Measurements from ENCODE around the gene EFR3B.

EFR3B gene

GRCh38 chr2:25198209-25198525 lies 156.3 kb downstream of the EFR3B start:
- Histone ChIP-seq H4K20me1 (ENCODE audit: low read depth, low read length) (no peaks in the 10 kb centered on the region), H3K9ac (ENCODE audit: low read length) (no peak overlapping the region), H3F3A (ENCODE audit: insufficient read depth) (no peaks in the 10 kb centered on the region), H3K79me2 (ENCODE audit: insufficient read depth, low read length) (no peaks in the 10 kb centered on the region), H3K27me3 (ENCODE audit: low read length) (no peaks in the 10 kb centered on the region), H3K9me2 (replicated peaks; ENCODE audit: insufficient read depth, low read length) (no peaks in the 10 kb centered on the region), H3K4me2 (ENCODE audit: low read depth, low read length, poor library complexity, severe bottlenecking) (no peak overlapping the region), H3K4me3 (ENCODE audit: insufficient read depth, low read length, poor library complexity, severe bottlenecking) (no peak overlapping the region), H3K27ac (ENCODE audit: low read depth, low read length) (no peak overlapping the region), H3K36me3 (ENCODE audit: low read length) (no peaks in the 10 kb centered on the region), H3K9me3 (ENCODE audit: insufficient read depth, low read length) (no peaks in the 10 kb centered on the region), H2AFZ (ENCODE audit: low read depth, low read length, severe bottlenecking) (no peak overlapping the region)
- TF ChIP-seq EZH2phosphoT487 (conservative IDR thresholded peaks at IDR 0.05; ENCODE audit: low read length) (no peak), CTCF (IDR thresholded peaks at IDR 0.05; ENCODE audit: insufficient read depth, low read length, poor library complexity, severe bottlenecking) (no peak)

GRCh38 chr2:25198576-25198975 lies 156.7 kb downstream of the EFR3B start:
- Histone ChIP-seq H3F3A (ENCODE audit: insufficient read depth) (no peaks in the 10 kb centered on the region), H3K9ac (ENCODE audit: low read length) (no peak overlapping the region), H3K79me2 (ENCODE audit: insufficient read depth, low read length) (no peaks in the 10 kb centered on the region), H3K4me3 (ENCODE audit: insufficient read depth, low read length, poor library complexity, severe bottlenecking) (no peak overlapping the region), H3K36me3 (ENCODE audit: low read length) (no peaks in the 10 kb centered on the region), H3K9me3 (ENCODE audit: insufficient read depth, low read length) (no peaks in the 10 kb centered on the region), H4K20me1 (ENCODE audit: low read depth, low read length) (no peaks in the 10 kb centered on the region), H2AFZ (ENCODE audit: low read depth, low read length, severe bottlenecking) (no peak overlapping the region), H3K27me3 (ENCODE audit: low read length) (no peaks in the 10 kb centered on the region), H3K27ac (ENCODE audit: low read depth, low read length) (no peak overlapping the region), H3K9me2 (replicated peaks; ENCODE audit: insufficient read depth, low read length) (no peaks in the 10 kb centered on the region), H3K4me2 (ENCODE audit: low read depth, low read length, poor library complexity, severe bottlenecking) (no peak overlapping the region)
- TF ChIP-seq EZH2phosphoT487 (conservative IDR thresholded peaks at IDR 0.05; ENCODE audit: low read length) (no peak), CTCF (IDR thresholded peaks at IDR 0.05; ENCODE audit: insufficient read depth, low read length, poor library complexity, severe bottlenecking) (no peak)

GRCh38 chr2:25201265-25201664 lies 159.4 kb downstream of the EFR3B start:
- Histone ChIP-seq H2AFZ (ENCODE audit: low read depth, low read length, severe bottlenecking) (no peak overlapping the region), H3K27me3 (ENCODE audit: low read length) (no peaks in the 10 kb centered on the region), H3K9me2 (replicated peaks; ENCODE audit: insufficient read depth, low read length) (no peaks in the 10 kb centered on the region), H3F3A (ENCODE audit: insufficient read depth) (no peaks in the 10 kb centered on the region), H4K20me1 (ENCODE audit: low read depth, low read length) (no peaks in the 10 kb centered on the region), H3K27ac (ENCODE audit: low read depth, low read length) (no peak overlapping the region), H3K4me3 (ENCODE audit: insufficient read depth, low read length, poor library complexity, severe bottlenecking) (no peak overlapping the region), H3K9ac (ENCODE audit: low read length) (no peak overlapping the region), H3K79me2 (ENCODE audit: insufficient read depth, low read length) (no peaks in the 10 kb centered on the region), H3K36me3 (ENCODE audit: low read length) (no peaks in the 10 kb centered on the region), H3K4me2 (ENCODE audit: low read depth, low read length, poor library complexity, severe bottlenecking) (no peak overlapping the region), H3K9me3 (ENCODE audit: insufficient read depth, low read length) (no peaks in the 10 kb centered on the region)
- TF ChIP-seq CTCF (IDR thresholded peaks at IDR 0.05; ENCODE audit: insufficient read depth, low read length, poor library complexity, severe bottlenecking) (no peak), EZH2phosphoT487 (conservative IDR thresholded peaks at IDR 0.05; ENCODE audit: low read length) (no peak)

DNA sequence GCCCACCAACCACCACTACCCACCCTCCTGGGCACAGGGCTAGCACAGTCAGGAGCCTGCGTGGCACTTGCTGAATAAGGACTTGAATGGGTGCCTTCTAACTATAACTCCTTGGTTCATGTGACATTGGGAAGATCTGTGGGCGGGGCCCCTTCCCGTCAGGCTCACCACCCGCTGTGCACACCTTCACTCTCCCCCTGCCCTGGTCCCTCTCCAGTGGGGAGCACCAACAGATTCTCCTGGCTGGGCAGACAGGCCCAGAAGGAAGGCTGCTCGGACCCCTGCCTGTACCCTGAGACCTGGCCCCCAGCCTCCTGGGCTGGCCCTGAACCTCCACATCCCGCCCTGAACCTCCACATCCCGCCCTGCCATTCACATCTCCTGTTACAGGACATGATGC lies 159.9 kb downstream of the EFR3B start:
- H3F3A ChIP-seq (ENCODE audit: insufficient read depth) = no peaks in the 10 kb centered on the region
- no peaks in the 10 kb centered on the region for H3K36me3 ChIP-seq (ENCODE audit: low read length)
- no peaks in the 10 kb centered on the region for H3K9me3 ChIP-seq (ENCODE audit: insufficient read depth, low read length)
- no peaks in the 10 kb centered on the region for H4K20me1 ChIP-seq (ENCODE audit: low read depth, low read length)
- no peak overlapping the region for H3K9ac ChIP-seq (ENCODE audit: low read length)
- H3K79me2 ChIP-seq (ENCODE audit: insufficient read depth, low read length) = no peaks in the 10 kb centered on the region
- H3K4me3 ChIP-seq (ENCODE audit: insufficient read depth, low read length, poor library complexity, severe bottlenecking) = no peak overlapping the region
- H3K27ac ChIP-seq (ENCODE audit: low read depth, low read length) = no peak overlapping the region
- H3K4me2 ChIP-seq (ENCODE audit: low read depth, low read length, poor library complexity, severe bottlenecking) = no peak overlapping the region
- H2AFZ ChIP-seq (ENCODE audit: low read depth, low read length, severe bottlenecking) = no peak overlapping the region
- TF ChIP-seq CTCF (IDR thresholded peaks at IDR 0.05; ENCODE audit: insufficient read depth, low read length, poor library complexity, severe bottlenecking) (no peak), EZH2phosphoT487 (conservative IDR thresholded peaks at IDR 0.05; ENCODE audit: low read length) (no peak)
- H3K9me2 ChIP-seq (replicated peaks; ENCODE audit: insufficient read depth, low read length) = no peaks in the 10 kb centered on the region
- no peaks in the 10 kb centered on the region for H3K27me3 ChIP-seq (ENCODE audit: low read length)
